Measurements from ENCODE around the gene DGKZ.

The DGKZ gene

DNA sequence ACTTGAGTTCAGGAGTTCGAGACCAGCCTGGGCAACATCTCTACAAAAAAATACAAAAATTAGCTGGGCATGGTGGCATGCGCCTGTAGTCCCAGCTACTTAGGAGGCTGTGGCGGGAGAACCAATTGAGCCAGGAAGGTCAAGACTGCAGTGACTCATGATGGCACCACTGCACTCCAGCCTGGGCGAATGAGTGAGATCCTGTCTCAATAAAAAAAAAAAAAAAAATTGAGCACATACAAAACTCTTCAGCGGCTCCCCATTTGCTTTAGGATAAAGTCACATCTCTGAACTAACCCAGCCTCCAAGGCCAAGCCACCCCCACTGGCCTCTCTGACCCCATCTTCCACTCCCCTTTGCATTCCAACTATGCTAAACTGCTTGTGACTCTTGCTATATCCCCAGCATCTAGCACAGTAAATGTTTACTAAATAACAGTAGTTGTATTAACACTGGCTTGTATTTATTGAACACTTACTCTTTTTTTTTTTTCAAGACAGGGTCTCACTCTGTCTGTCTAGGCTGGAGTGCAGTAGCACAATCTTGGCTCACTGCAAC lies 40.9 kb upstream of the DGKZ start:
- TF ChIP-seq, protein P1, sequence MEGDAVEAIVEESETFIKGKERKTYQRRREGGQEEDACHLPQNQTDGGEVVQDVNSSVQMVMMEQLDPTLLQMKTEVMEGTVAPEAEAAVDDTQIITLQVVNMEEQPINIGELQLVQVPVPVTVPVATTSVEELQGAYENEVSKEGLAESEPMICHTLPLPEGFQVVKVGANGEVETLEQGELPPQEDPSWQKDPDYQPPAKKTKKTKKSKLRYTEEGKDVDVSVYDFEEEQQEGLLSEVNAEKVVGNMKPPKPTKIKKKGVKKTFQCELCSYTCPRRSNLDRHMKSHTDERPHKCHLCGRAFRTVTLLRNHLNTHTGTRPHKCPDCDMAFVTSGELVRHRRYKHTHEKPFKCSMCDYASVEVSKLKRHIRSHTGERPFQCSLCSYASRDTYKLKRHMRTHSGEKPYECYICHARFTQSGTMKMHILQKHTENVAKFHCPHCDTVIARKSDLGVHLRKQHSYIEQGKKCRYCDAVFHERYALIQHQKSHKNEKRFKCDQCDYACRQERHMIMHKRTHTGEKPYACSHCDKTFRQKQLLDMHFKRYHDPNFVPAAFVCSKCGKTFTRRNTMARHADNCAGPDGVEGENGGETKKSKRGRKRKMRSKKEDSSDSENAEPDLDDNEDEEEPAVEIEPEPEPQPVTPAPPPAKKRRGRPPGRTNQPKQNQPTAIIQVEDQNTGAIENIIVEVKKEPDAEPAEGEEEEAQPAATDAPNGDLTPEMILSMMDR (IDR thresholded peaks at IDR 0.05) = no peak

DNA sequence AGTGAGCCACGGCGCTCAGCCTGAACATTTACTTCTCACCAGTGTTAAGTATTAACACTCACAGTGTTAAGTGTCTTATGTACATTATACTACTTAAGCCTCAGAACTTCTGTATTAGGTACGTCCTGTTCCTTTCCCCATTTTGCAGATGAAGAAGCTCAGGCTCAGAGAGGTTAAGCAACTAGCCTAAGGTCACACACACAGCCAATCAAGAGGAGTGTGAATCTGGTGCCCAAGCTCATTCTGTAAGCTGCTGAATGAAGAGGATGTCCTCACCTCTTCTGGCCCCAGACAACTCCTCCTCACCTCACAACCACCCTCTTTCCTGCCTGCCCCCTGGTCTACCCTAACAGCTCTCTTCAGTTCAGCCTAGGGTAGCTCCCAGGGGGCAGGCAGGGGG lies 39.9 kb upstream of the DGKZ start:
- TF ChIP-seq, protein P1 (IDR thresholded peaks at IDR 0.05) = no peak

DNA sequence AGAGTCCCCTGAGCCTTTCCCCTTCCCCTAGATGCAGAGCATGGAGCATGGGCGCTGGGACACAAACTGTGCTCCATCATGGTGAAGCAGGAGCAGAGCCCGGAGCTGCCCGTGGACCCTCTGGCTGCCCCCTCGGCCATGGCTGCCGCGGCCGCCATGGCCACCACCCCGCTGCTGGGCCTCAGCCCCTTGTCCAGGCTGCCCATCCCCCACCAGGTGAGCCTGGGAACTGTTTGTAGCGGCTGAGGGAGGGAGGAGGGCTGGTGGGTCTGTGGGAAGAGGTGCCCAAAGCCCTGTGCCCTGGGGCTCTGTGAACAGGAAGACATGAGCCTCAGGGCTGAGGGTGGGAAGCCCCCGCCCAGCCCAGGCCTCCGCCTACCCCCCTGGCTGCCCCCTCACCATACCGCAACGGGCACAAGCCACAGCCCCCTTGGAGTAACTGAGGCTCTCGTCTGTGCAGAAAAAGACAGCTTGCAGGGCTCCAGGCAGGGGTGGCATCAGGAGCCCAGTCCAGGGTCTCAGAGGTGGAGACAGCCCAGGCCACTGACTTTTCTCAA lies 39.4 kb upstream of the DGKZ start:
- TF ChIP-seq, protein P1 (IDR thresholded peaks at IDR 0.05) = no peak

DNA sequence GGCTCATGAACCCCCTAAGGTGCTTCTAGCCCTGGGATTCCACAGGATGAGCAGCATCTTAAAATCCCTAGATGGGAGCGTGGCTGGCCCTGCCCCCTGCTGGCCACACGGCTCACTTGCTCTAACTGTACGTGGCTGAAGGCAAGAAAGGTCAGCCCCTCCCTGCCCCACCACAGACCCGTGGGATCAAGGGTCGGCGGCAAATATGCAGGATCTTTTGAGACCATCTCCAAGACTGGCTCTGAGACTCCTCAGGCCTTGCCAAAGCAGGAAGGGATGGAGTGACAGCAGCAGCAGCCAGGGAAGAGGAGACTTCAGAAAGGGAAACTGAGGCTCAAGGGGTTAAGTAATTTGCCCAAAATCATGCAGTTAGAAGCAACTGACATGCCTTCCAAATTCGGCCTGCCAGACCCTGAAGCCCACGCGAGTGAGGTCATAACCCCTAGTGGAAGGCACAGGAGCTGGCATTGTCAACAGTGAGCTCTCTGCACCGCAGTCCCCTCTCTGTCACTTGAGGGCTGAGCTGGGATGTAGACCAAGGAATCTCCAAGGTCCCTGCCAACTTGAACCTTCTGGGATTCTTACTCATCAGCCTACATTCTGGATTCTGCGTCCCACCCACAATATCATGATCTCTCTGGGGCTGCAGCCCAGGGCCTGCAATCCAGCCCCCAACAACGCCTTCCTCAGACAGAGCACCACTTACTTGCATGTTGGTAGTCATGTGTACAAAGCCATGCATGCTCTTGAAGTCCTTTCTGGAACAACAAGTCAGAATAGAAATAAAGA lies 38.4 kb upstream of the DGKZ start:
- TF ChIP-seq, protein P1 (IDR thresholded peaks at IDR 0.05) = peak; percentile 92

DNA sequence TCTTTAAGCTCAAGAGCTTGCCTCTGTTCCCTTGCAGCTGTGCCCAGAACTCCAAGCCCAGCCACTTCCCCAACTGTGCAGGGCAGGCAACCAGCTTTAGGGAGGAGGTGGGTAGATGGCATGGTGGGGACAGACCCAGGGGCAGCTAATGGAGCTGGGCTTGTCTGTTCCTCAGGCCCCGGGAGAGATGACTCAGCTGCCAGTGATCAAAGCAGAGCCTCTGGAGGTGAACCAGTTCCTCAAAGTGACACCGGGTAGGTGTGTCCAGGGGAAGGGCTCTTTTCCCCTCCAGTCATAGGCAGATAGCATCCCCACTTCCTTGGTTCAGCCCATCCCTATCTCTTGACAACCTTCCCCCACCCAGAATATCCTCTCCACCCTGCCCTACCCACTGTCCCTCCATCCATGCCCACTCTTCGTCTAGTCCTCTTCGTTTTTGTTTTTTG lies 37.4 kb upstream of the DGKZ start:
- TF ChIP-seq, protein P1 (IDR thresholded peaks at IDR 0.05) = no peak

DNA sequence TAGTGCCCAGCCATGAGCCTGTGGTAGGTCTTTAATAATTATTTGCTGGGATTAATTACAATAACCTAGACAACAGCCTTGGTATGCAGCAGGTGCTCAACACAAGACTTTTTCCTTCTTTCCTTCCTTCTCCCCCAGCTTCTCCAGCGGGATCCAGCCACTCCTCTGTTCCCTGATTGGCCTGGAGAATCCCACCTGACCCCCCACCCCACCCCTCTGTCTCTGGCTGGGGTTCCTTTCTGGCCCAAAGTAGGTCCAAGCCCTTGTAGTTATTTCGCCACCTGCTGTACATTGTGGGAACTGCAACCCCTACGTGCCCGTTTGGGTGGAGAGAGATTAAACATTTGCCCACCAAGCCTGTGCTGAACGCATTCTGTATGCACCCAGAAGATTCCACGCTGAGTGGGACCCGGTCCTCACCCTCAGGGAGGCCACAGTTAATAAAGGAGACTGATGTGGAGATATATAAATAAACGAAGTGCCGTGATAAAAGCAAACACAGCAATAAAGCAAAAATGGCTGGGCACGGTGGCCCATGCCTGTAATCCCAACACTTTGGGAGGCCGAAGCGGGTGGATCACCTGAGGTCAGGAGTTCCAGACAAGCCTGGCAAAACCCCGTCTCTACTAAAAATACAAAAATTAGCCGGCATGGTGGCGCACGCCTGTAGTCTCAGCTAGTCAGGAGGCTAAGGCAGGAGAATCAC lies 32.1 kb upstream of the DGKZ start:
- TF ChIP-seq, protein P1 (IDR thresholded peaks at IDR 0.05) = peak; percentile 95

DNA sequence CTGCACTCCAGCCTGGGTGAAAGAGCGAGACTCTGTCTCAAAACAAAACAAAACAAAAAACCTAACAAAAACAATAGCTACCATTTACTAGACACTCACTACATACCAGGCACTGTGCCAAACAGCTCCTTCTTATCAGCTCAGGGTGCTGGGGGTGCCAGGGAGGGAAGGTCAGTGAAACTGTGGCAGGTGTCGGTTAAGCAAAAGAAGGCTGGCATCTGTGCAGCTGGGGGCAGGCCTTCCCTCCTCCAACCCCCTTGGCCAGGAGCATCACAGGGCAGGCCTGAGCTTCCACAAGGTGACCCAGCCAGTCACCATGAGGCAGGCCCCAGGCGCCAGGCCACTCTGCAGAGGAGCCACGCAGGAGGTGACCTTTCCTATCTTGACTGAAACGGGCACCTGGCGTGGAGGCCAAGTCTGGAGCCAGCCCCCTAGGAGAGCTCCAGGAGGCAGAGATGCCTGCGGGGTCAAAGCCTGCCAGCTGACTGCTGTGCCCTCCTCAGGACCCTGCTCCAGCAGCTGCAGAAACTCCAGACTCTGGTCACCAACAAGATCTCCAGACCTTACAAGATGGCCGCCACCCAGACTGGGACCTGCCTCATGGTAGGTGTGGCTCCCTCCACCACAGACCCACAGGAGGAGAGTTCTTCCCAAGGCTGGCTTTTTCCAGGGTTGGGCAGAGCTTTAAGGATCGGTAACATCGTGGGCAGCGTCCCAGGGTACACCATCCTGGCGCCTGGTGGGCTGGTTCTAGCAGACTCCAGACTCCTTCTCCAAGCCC lies 31.3 kb upstream of the DGKZ start:
- TF ChIP-seq, protein P1 (IDR thresholded peaks at IDR 0.05) = no peak

Data from LNCAP (cell line).